Measurements from ENCODE around the gene PTTG1IP. TPM values are rescaled to one million over a fixed set of nuclear protein-coding genes. Genes with fewer than 3 reads are reported as not detected.

Gene PTTG1IP
- polyA plus RNA-seq, 1 donor (not counting 4 experiments of a cell fraction or from before 2014, with no cell fraction given), result 132 TPM

GRCh38 chr21:44872323-44872648 lies 1.2 kb downstream of the PTTG1IP start:
- Histone ChIP-seq H3K9me3 (ENCODE audit: control insufficient read depth, low read depth, low read length) (no peaks in the 10 kb centered on the region), H3K36me3 (ENCODE audit: control insufficient read depth in 2 of 2, extremely low read depth in 1 of 2, insufficient read depth in 2 of 2, low read length in 2 of 2) (peaks cover 0 to 2% of the 10 kb centered on the region in 2 experiments), H3K27ac (ENCODE audit: control insufficient read depth, insufficient read depth, low read length) (peak overlapping the region; percentile 62), H3K27me3 (ENCODE audit: control insufficient read depth, extremely low read depth, insufficient read depth, low read length) (no peaks in the 10 kb centered on the region), H3K4me2 (ENCODE audit: control insufficient read depth, extremely low read depth, insufficient read depth, low read depth, low read length) (peak overlapping the region; percentile 84), H2AFZ (ENCODE audit: control insufficient read depth, low read length) (no peak overlapping the region), H3K4me1 (ENCODE audit: control insufficient read depth, extremely low read depth, insufficient read depth, low read length) (peaks cover 46% of the 10 kb centered on the region), H3K9ac (ENCODE audit: control insufficient read depth, extremely low read depth, insufficient read depth, low read length) (peak overlapping the region; percentile 80), H4K20me1 (ENCODE audit: control insufficient read depth, extremely low read depth, insufficient read depth, low read length) (peaks cover 44% of the 10 kb centered on the region), H3K79me2 (ENCODE audit: control insufficient read depth, insufficient read depth, low read length) (peaks cover 61% of the 10 kb centered on the region), H3K9me1 (ENCODE audit: control insufficient read depth, extremely low read depth, insufficient read depth, low read length) (peaks cover 11% of the 10 kb centered on the region), H3K4me3 (ENCODE audit: control insufficient read depth in 2 of 3, extremely low read depth in 1 of 3, insufficient read depth in 2 of 3, low read depth in 1 of 3, low read length in 3 of 3) (peak overlapping the region; percentile 82 to 92 (median 85))
- FAIRE-seq, result no peak
- dilution Hi-C loops (cut with MboI; ENCODE audit: extremely low pct_ligation_motif_present, low sequenced_read_pairs), result no loop called here
- DNase-seq (ENCODE audit: low read depth, low spot score), result no peak
- TF ChIP-seq CTCF (optimal IDR thresholded peaks at IDR 0.05 in 1 of 3, IDR thresholded peaks at IDR 0.05 in 1 of 3, conservative IDR thresholded peaks at IDR 0.05 in 1 of 3; ENCODE audit: extremely low read depth in 1 of 3, insufficient read depth in 2 of 3, low read length in 3 of 3) (peak in 1 of 3 experiments; percentile 15), EZH2 (IDR thresholded peaks at IDR 0.05; ENCODE audit: low read length) (no peak)

- Histone ChIP-seq H3K79me2 (ENCODE audit: control insufficient read depth, insufficient read depth, low read length) (peaks cover 66% of the 10 kb centered on the region), H3K27me3 (ENCODE audit: control insufficient read depth, extremely low read depth, insufficient read depth, low read length) (no peaks in the 10 kb centered on the region), H4K20me1 (ENCODE audit: control insufficient read depth, extremely low read depth, insufficient read depth, low read length) (peaks cover 48% of the 10 kb centered on the region), H3K9me1 (ENCODE audit: control insufficient read depth, extremely low read depth, insufficient read depth, low read length) (peaks cover 11% of the 10 kb centered on the region), H3K9ac (ENCODE audit: control insufficient read depth, extremely low read depth, insufficient read depth, low read length) (peak overlapping the region; percentile 80), H3K4me2 (ENCODE audit: control insufficient read depth, extremely low read depth, insufficient read depth, low read depth, low read length) (peak overlapping the region; percentile 84), H3K27ac (ENCODE audit: control insufficient read depth, insufficient read depth, low read length) (peak overlapping the region; percentile 62), H3K9me3 (ENCODE audit: control insufficient read depth, low read depth, low read length) (no peaks in the 10 kb centered on the region), H3K4me1 (ENCODE audit: control insufficient read depth, extremely low read depth, insufficient read depth, low read length) (peaks cover 46% of the 10 kb centered on the region), H2AFZ (ENCODE audit: control insufficient read depth, low read length) (no peak overlapping the region), H3K4me3 (ENCODE audit: control insufficient read depth in 2 of 3, extremely low read depth in 1 of 3, insufficient read depth in 2 of 3, low read depth in 1 of 3, low read length in 3 of 3) (peak overlapping the region; percentile 82 to 92 (median 85)), H3K36me3 (ENCODE audit: control insufficient read depth in 2 of 2, extremely low read depth in 1 of 2, insufficient read depth in 2 of 2, low read length in 2 of 2) (peaks cover 2 to 4% of the 10 kb centered on the region in 2 experiments)
- dilution Hi-C loops (cut with MboI; ENCODE audit: extremely low pct_ligation_motif_present, low sequenced_read_pairs), result no loop called here
- FAIRE-seq (no peak), DNase-seq (ENCODE audit: low read depth, low spot score) (no peak)
- TF ChIP-seq EZH2 (IDR thresholded peaks at IDR 0.05; ENCODE audit: low read length) (no peak), CTCF (optimal IDR thresholded peaks at IDR 0.05 in 1 of 3, IDR thresholded peaks at IDR 0.05 in 1 of 3, conservative IDR thresholded peaks at IDR 0.05 in 1 of 3; ENCODE audit: extremely low read depth in 1 of 3, insufficient read depth in 2 of 3, low read length in 3 of 3) (no peak)
Observed at GRCh38 chr21:44871576-44872269, 1.8 kb downstream of the PTTG1IP start.
